ENCODE data around the gene TCF4. TPM values are rescaled to one million over a fixed set of nuclear protein-coding genes. Genes with fewer than 3 reads are reported as not detected.
A peak's percentile ranks its signal among the peaks of the same experiment; 100 is the strongest.

The TCF4 gene
- total RNA-seq, 2 experiments from 2014 or later, result 75.9 to 76.0 TPM

DNA sequence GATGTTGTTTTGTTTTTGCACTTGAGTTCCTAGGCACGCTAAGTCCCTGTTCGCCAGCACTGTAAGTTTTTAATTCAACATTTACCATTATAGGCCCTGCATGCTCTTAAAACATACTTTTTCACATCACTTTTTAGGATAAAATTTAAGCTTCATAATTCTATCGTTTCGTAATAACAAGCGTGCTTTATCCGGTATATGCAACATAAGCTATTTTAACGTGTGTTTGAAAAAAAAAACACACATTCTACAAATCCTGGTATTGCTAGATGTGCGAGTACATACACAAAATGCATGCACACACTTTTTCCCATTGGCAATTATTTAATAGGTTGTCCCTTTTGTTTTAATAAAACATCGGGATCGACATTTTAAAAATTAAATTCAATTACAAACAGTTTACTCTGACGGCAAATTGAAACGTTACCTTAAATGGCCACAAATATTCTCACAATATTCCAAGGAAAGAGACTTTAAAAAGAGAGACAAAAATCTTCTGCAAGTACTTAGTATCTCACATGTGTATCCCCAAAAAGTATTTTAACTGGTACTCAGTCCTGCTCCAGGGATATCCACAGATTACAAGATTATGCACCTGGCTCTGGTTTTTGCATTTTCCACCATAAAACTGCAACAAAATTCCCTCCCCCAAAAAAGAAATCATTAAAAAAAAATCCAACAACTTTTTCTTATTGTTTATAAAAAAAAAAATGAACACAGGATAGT, 1.0 kb upstream of the TCF4 start:
- BruUV-seq (replicated peaks), result TSS peak; percentile 58

DNA sequence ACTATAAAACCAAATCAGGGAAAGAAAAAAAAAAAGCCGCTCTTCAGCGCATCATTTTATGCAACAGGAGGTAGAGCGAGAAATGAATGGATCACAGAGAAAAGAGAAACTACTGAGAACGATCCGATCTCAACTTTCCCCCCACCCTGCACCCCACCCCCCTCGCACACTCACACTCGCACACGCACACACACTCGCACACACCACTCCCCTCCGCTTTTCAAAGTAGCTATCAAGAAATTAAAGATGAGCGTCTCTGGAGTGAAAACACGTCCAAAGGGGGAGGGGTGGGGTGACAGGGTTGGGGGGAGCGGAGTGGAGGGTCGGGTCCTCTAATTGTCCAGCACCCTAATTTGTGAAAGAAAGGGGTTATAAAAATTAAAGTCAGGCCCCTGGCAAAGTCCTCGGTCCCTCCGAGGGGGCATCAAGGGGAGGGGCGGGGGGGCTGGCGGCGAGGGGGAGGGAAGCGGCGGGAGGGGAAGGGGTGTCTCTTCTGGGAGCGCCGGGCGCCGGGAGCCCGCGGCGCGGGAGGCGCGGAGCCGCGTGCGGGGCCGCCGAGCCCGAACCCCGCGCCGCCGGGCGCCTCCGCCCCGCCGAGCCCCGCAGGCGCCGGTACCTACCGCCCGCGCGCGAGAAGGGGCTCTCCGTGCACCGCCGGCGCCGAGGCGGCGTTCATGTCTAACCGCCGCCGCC, 428 bp downstream of the TCF4 start:
- ChIA-PET POLR2A (interaction anchor here (0.6 to 1.5 kb wide), 6 partner anchors 72 to 1408 kb away, joined by 3 to 6 read pairs (median 4); no protein-coding TSS in a partner anchor), CTCF (ENCODE audit: unreplicated experiment) (no interaction called here)
- no peak overlapping the region for H2AFZ ChIP-seq (ENCODE audit: low read length)
- no peaks in the 10 kb centered on the region for H3K9me2 ChIP-seq (ENCODE audit: insufficient read depth, low read length)
- H3K27ac ChIP-seq (ENCODE audit: low read depth, low read length, poor library complexity, severe bottlenecking), result peak overlapping the region; percentile 93
- intact Hi-C loops (cut with micrococcal nuclease; ENCODE audit: unreplicated experiment), result loop anchor here (1.0 to 10.0 kb wide), 5 partner anchors 80 to 1233 kb away; partner anchors contain the start of genes C18orf54 and STARD6
- H3K9me3 ChIP-seq (ENCODE audit: low read length), result no peaks in the 10 kb centered on the region
- no peaks in the 10 kb centered on the region for H4K20me1 ChIP-seq (ENCODE audit: insufficient read depth, low read length)
- peaks cover 21% of the 10 kb centered on the region for H3K36me3 ChIP-seq (ENCODE audit: insufficient read depth, low read length)
- peak overlapping the region; percentile 85 for H3K4me2 ChIP-seq (ENCODE audit: low read length)
- H3K79me2 ChIP-seq (ENCODE audit: insufficient read depth, low read depth, low read length), result peaks cover 56% of the 10 kb centered on the region; the same call in 1 of the 2 replicates
- peak overlapping the region; percentile 90 for H3K4me3 ChIP-seq (ENCODE audit: low read depth, low read length, poor library complexity, severe bottlenecking)
- peak; percentile 34 for DNase-seq (ENCODE audit: low spot score)
- H3K4me1 ChIP-seq (ENCODE audit: insufficient read depth, low read length, poor library complexity, severe bottlenecking), result peaks cover 33% of the 10 kb centered on the region
- no TSS peak for BruUV-seq (replicated peaks)
- no peak for TF ChIP-seq EZH2phosphoT487 (IDR thresholded peaks at IDR 0.05; ENCODE audit: borderline replicate concordance, low read depth, low read length)
- TF ChIP-seq, protein P1, sequence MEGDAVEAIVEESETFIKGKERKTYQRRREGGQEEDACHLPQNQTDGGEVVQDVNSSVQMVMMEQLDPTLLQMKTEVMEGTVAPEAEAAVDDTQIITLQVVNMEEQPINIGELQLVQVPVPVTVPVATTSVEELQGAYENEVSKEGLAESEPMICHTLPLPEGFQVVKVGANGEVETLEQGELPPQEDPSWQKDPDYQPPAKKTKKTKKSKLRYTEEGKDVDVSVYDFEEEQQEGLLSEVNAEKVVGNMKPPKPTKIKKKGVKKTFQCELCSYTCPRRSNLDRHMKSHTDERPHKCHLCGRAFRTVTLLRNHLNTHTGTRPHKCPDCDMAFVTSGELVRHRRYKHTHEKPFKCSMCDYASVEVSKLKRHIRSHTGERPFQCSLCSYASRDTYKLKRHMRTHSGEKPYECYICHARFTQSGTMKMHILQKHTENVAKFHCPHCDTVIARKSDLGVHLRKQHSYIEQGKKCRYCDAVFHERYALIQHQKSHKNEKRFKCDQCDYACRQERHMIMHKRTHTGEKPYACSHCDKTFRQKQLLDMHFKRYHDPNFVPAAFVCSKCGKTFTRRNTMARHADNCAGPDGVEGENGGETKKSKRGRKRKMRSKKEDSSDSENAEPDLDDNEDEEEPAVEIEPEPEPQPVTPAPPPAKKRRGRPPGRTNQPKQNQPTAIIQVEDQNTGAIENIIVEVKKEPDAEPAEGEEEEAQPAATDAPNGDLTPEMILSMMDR (conservative IDR thresholded peaks at IDR 0.05; ENCODE audit: low read length), result no peak

More for the DNA sequence above, 1.0 kb upstream of the TCF4 start:
- peak overlapping the region; percentile 92; the same call in 1 of the 2 replicates for H2AFZ ChIP-seq (ENCODE audit: low read length)
- H3K27ac ChIP-seq (ENCODE audit: low read depth, low read length, poor library complexity, severe bottlenecking), result peak overlapping the region; percentile 93
- peaks cover 11% of the 10 kb centered on the region for H3K36me3 ChIP-seq (ENCODE audit: insufficient read depth, low read length)
- intact Hi-C loops (cut with micrococcal nuclease; ENCODE audit: unreplicated experiment), result loop anchor here (1.0 to 10.0 kb wide), 6 partner anchors 82 to 1234 kb away; partner anchors contain the start of genes C18orf54 and STARD6
- no peaks in the 10 kb centered on the region for H4K20me1 ChIP-seq (ENCODE audit: insufficient read depth, low read length)
- H3K4me3 ChIP-seq (ENCODE audit: low read depth, low read length, poor library complexity, severe bottlenecking), result peak overlapping the region; percentile 90
- CTCF ChIA-PET (ENCODE audit: unreplicated experiment), result no interaction called here
- H3K9me2 ChIP-seq (ENCODE audit: insufficient read depth, low read length), result no peaks in the 10 kb centered on the region
- H3K79me2 ChIP-seq (ENCODE audit: insufficient read depth, low read depth, low read length), result peaks cover 42% of the 10 kb centered on the region; the same call in 1 of the 2 replicates
- H3K9me3 ChIP-seq (ENCODE audit: low read length), result no peaks in the 10 kb centered on the region
- TF ChIP-seq, protein P1 (conservative IDR thresholded peaks at IDR 0.05; ENCODE audit: low read length), result no peak
- no peak for TF ChIP-seq EZH2phosphoT487 (IDR thresholded peaks at IDR 0.05; ENCODE audit: borderline replicate concordance, low read depth, low read length)
- peak overlapping the region; percentile 85 for H3K4me2 ChIP-seq (ENCODE audit: low read length)
- peaks cover 22% of the 10 kb centered on the region for H3K4me1 ChIP-seq (ENCODE audit: insufficient read depth, low read length, poor library complexity, severe bottlenecking)
- peak; percentile 30 for DNase-seq (ENCODE audit: low spot score)
- POLR2A ChIA-PET, result interaction anchor here (0.8 to 1.2 kb wide), 4 partner anchors 10 to 171 kb away, joined by 3 to 5 read pairs (median 4); no protein-coding TSS in a partner anchor

Measured in OCI-LY7 (cell line).